GM10248 (cell line): Measurements from ENCODE around the gene PARK7.
"Not testable (repeated sequence)": the region's sequence is repeated elsewhere in the genome, so short reads cannot be mapped to it uniquely, and the experiment has no call there.

ENCODE experiments used
- CTCF ChIA-PET: fragments of 300-600 bp; sonication (Branson Sonifier 250); formaldehyde crosslinking; extraction: SDS; loops from one replicate; lab custom pipeline; 2021; ENCODE audit warnings: antibody characterized with exemption; lab: Yijun Ruan, JAX
- POLR2A ChIA-PET: fragments of 350-650 bp; sonication (Branson Sonifier 250); formaldehyde crosslinking; extraction: SDS; loops from one replicate; lab custom pipeline; 2020; ENCODE audit warnings: antibody characterized with exemption; lab: Yijun Ruan, JAX
- DNase-seq: peaks from one replicate; pipeline ENCODE4 v3.0.0; 2012; ENCODE audit errors: extremely low spot score
- CTCF ChIP-seq: IDR thresholded peaks from 2 replicates; pipeline ENCODE4 v1.5.1; 2012; ENCODE audit warnings: mild to moderate bottlenecking, low read depth; ENCODE audit errors: extremely low read depth, missing control alignments, control extremely low read depth

PARK7 gene

GRCh38 chr1:7956218-7957032 lies 5.1 kb upstream of the PARK7 start:
- CTCF ChIA-PET: no interaction called here
- TF ChIP-seq CTCF: no peak
- POLR2A ChIA-PET: no interaction called here

GRCh38 chr1:7960165-7960564 lies 1.3 kb upstream of the PARK7 start:
- no peak for DNase-seq
- ChIA-PET CTCF (no interaction called here), POLR2A (no interaction called here)
- no peak for TF ChIP-seq CTCF

More at GRCh38 chr1:7956218-7957032, 5.1 kb upstream of the PARK7 start:
- no peak for DNase-seq

- no peak for TF ChIP-seq CTCF
- POLR2A ChIA-PET: interaction anchor here (1.0 kb wide), 1 partner anchor 12 kb away, joined by 4 read pairs; no protein-coding TSS in a partner anchor
- CTCF ChIA-PET: interaction anchor here (1.0 to 4.8 kb wide), 3 partner anchors 15 to 55 kb away, joined by 3 to 26 read pairs (median 4); no protein-coding TSS in a partner anchor
- DNase-seq: no peak
Observed at GRCh38 chr1:7960867-7961215, 670 bp upstream of the PARK7 start.

GRCh38 chr1:7962014-7962335 lies 464 bp downstream of the PARK7 start:
- TF ChIP-seq CTCF: no peak

GRCh38 chr1:7962636-7963377 lies 1.3 kb downstream of the PARK7 start:
- no peak for TF ChIP-seq CTCF
- CTCF ChIA-PET: interaction anchor here (4.8 kb wide), 1 partner anchor 13 kb away, joined by 26 read pairs; no protein-coding TSS in a partner anchor
- POLR2A ChIA-PET: interaction anchor here (0.6 kb wide), 1 partner anchor 34 kb away, joined by 6 read pairs; no protein-coding TSS in a partner anchor
- DNase-seq: no peak

More at GRCh38 chr1:7962014-7962335, 464 bp downstream of the PARK7 start:
- ChIA-PET POLR2A (interaction anchor here (1.0 kb wide), 1 partner anchor 13 kb away, joined by 4 read pairs; no protein-coding TSS in a partner anchor), CTCF (interaction anchor here (1.0 to 4.8 kb wide), 3 partner anchors 14 to 53 kb away, joined by 3 to 26 read pairs (median 4); no protein-coding TSS in a partner anchor)
- peak; percentile 44 for DNase-seq

GRCh38 chr1:7963378-7963730 lies 1.8 kb downstream of the PARK7 start:
- DNase-seq, POLR2A ChIA-PET: not testable (repeated sequence)
- CTCF ChIA-PET: interaction anchor here (1.7 to 4.8 kb wide), 2 partner anchors 12 to 52 kb away, joined by 4 to 26 read pairs; no protein-coding TSS in a partner anchor

GRCh38 chr1:7963841-7964240 lies 2.3 kb downstream of the PARK7 start:
- DNase-seq, POLR2A ChIA-PET: not testable (repeated sequence)
- CTCF ChIA-PET: interaction anchor here (1.2 to 4.8 kb wide), 4 partner anchors 12 to 51 kb away, joined by 3 to 26 read pairs (median 6); no protein-coding TSS in a partner anchor
